NCI-H2227 treated with DMSO at 0.1 percent for 48 hours (cell line): ENCODE data around the gene ARMH4.

Source experiments
- DNase-seq: peaks from one replicate; lab custom pipeline; 2025; lab: John Stamatoyannopoulos, UW

Gene ARMH4

DNA sequence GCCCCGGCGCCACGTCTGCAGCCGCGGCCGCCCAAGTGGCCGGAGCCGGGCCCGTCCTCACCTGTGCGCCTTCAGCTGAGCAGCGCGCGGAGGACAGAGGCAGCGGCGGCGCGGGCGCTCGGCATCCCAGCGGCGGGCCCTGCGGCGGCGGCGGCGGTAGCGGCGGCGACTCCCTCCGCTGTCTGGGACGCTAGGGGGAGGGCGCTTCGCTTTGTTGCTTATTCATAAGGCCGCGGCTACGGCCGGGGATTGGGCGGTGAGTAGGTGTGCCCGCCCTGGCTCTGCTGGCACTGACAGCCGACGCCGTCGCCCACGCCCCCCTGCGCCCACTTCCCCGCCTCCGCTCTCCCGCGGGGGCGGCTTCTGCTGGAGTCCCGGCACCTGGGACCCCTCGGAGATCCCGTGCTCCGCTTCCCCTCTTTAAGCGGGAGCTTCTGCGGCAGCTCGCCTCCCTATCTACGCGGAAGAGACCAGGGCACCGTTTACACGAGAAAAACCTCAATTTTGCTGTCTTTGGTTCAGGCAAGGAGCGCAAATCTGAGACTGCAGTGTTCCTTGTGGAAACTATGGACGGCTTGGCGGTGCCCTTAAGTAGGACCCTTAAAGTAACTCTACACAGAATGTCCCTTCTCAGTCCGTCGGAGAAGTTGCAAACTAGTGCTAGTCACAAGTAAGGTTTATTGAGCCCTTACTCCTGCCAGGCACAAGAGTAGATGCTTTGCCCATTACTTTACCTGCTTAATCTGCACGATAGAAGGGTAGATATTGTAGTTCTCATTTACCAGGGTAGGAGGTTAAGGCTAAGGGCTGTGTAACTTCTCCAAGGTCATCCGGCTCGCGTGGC, at the start of gene ARMH4:
TSS of gene ARMH4 (minus strand) at position 200 of the 844 bp plus-strand sequence. CDS start 12,855 bp downstream, outside the sequence.
- DNase-seq, result peak; percentile 83

GRCh38 chr14:58200846-58201245, 48.8 kb upstream of the ARMH4 start:
- DNase-seq, result no peak

DNA sequence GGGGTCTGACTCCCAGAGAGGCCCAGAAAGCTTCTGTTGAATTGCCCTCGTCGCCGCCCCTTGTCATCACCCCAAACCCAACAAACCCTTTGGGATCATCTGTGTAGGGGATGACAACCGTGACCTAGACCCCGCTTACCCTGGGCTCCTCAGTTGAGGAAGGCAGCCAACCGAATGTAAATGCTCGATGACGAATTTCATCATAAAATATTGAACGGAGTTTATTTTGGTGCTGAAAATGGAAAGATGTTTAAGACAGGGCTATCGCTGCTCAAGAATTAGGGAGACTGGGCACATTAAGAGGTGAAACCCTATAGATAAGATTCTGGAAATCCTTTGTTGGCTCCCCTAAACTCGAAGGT, 48.4 kb upstream of the ARMH4 start:
- DNase-seq, result no peak

- peak; percentile 75 for DNase-seq
These were observed 47.9 kb upstream of the ARMH4 start, which contains the start of gene ACTR10 for GRCh38 chr14:58199726-58200479. Gene ACTR10 (plus strand): TSS chr14:58200149. CDS start chr14:58200218, 69 bp downstream.

DNA sequence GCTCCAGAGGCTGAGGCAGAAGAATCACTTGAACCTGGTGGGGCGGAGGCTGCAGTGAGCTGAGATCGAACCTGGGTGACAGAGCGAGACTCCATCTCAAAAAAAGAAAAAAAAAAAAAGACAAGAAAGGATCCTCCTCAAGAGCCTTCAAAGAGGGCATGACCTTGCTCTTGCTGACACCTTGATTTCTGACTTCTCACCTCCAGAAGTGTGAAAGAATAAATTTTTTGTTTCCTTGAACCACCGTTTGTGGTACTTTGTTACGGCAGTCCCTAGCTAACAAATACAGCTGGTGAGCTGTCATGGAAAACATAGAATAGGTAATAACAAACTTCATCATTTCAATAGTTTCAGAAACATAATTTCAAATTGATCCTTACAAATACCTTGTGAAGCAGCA, 46.1 kb upstream of the ARMH4 start:
- DNase-seq, result no peak

- DNase-seq, result no peak
These were observed 44.2 kb upstream of the ARMH4 start for GRCh38 chr14:58196198-58196597.

- DNase-seq, result no peak
These were observed 41.5 kb upstream of the ARMH4 start for GRCh38 chr14:58193542-58193941.

DNA sequence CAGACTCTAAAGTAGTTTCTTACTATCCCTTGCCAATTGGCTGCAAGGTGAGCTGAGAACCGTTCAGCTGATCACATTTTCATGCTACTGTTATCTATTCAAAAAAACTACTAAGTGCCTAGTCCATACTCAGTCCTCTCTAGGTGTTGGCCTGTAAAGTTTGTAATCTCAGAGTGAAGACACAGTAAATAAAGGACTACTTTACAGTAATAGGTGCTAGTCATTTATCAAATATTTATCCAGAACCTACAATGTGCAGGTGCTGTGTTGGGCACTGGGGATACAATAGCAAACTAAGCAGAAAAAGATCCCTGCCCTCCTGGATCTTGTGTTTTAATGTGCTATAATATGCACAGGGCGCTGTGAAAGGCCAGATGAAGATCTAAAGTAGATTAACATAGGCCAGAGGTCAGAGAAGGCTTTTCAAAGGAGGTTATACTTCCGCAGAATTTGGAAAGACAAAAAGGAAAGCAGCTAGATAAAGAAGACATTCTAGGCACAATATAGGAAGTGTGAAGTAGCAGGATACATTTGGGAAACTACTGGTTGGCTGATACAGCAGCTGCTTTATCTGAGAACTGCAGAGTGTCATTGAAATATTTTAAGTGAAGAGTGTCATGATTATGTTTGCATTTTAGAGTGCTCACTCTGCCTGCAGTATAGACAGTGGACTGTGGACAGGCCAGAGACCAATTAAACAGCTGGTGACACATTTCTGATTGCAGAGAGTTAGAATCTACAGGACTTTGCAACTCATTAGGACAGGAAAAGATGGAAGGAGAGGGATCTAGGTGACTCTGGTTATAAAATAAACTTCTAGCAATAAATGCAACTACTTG, 40.0 kb upstream of the ARMH4 start:
- no peak for DNase-seq

DNA sequence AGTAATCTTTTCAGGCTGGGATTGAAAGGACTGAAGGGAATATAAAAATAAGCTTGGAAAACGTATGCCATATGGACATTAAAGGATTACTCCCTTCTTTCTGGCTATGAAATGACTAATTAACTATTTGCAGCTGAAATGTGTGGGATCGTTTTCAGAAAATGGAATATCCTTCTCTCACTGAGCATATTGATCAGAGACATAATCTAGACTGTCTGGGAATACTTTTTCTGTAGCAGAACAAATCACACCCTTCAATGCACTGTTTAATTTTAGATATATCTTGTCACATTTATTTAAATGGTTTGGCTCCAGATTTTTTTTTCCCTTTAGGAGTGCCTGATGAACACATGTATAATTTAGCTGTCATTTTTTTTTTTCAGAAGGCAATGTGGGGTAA, 37.2 kb upstream of the ARMH4 start:
- no peak for DNase-seq

DNA sequence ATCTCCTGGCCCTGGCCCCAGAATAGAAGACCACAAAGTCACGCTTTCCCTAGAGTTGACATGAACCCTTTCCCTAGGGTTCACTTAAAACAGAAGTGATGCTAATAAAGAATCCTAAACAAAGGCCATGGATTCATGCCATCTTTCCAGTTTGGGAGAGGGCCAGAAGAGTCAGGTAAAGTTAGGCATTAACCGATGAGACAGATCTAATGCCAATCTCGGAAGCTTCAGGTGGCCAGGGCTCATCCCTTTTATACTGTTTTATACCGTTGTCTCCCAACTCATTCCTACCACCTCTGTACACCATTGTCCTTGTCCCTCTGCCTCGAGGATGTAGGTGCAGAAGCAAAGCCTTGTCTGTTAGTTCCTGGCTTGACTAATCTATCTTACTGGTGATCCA, 25.1 kb upstream of the ARMH4 start:
- DNase-seq, result no peak

- peak; percentile 72 for DNase-seq
These were observed 19.1 kb upstream of the ARMH4 start for GRCh38 chr14:58171090-58171489.

DNA sequence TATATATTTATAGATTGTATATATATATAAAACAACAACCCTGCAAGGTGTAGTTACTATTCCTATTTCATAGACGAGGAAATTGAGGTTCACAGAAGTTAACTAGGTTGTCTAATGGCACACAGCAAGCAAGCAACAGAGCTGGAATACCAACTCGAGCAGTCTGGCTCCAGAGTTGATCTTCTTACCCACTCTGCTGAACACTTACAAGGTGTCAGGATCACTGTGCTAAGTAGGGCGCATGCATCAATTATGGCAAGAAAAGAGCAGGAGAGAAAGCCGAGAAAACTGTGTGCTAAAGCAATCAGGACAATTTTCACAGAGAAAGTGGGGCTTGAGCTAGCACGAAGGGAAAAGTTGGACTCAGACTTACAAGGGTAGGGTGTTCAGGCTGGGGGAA, 15.9 kb upstream of the ARMH4 start:
- DNase-seq, result no peak

GRCh38 chr14:58167057-58167456, 15.0 kb upstream of the ARMH4 start:
- DNase-seq, result no peak

GRCh38 chr14:58166005-58166983, 14.3 kb upstream of the ARMH4 start:
- peak; percentile 61 for DNase-seq

DNA sequence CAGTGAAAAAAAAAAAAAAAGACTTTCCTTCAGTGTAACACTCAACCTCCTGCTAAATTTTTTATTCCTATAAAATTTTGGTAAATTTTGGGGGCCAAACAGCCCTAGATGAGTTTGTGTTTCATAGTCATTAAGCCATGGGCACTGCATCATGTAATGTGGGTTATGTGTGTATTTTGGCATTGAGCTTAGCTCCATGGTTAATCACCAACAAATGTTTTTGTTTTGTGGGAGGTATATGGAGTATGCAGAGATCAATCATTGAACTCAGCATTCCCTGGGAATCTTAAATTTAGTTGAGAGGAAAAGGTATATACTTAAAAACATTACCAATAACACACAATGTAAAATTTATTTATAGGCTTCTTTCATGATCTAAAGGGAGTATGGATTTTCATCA, 8.5 kb upstream of the ARMH4 start:
- DNase-seq, result no peak

- DNase-seq, result peak; percentile 23
These were observed 640 bp downstream of the ARMH4 start for GRCh38 chr14:58151133-58152013.

DNA sequence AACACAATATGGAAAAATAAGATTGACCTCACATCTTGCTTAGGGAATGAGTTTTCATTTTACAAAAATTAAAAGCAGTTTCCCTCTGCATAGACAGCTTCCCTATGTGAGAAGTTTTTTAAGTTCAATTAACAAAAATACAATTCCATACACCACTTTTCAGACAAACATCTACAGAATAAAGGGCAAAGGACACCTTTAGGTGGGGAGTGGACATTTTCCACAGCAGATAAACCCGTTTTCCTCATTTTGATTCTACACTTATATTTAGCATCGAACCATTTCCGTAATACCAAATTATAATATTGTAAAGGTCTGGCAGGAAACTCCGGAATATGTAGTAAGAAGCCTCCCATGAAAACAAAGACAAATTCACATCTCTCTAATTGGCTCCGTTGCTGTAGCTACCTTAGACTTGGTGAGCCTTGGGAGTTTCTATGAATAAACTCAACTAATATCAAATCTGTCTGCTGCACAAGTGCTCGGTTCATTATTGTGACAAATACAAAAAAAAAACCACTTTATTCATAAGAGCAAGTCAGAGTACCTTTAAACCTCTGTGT, 1.7 kb downstream of the ARMH4 start:
- DNase-seq, result no peak

DNA sequence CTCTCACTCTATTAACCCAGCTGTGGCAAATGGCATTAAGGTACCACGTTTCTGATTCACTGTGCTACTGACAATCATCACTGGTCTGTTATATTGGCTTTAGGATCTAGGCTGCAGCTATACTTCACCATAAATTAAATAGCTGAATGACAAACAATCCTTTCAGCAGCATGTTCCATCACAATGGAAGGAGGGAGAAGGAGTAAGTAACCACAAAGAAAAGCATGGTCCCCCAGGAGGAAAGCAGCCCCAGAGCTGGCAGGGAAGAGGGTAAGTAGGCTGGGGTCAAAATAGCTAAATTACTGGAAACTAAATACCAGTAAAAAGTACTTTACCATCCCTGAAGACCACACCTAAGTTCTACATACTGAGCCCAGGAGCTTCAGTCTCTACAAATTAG, 2.8 kb downstream of the ARMH4 start:
- no peak for DNase-seq

- DNase-seq, result no peak
These were observed 5.6 kb downstream of the ARMH4 start for GRCh38 chr14:58146399-58146798.

GRCh38 chr14:58145936-58146335, 6.1 kb downstream of the ARMH4 start:
- no peak for DNase-seq
